ENCODE data around the gene SPRR2F. TPM values are rescaled to one million over a fixed set of nuclear protein-coding genes. Genes with fewer than 3 reads are reported as not detected.

The SPRR2F gene
- total and polyA plus RNA-seq, 4 donors: not detected

Small RNAs within 50 kb of the gene (small RNA-seq; reads per million reads assigned to genes)
- gene SPRR2C: not detected

Other genes with a start within 250 kb of the SPRR2F start
- gene SMCP, start 235.2 kb downstream of the SPRR2F start, total RNA-seq: not detected
- gene SMCP, start 235.2 kb downstream of the SPRR2F start, polyA plus RNA-seq: not detected
- gene IVL, start 205.0 kb downstream of the SPRR2F start, total RNA-seq: not detected
- under 1 TPM in 1 of 2 donors, not detected in 1; 0.02 TPM for gene IVL, start 205.0 kb downstream of the SPRR2F start, polyA plus RNA-seq
- gene SPRR5, start 166.3 kb downstream of the SPRR2F start, total RNA-seq: not detected
- gene SPRR5, start 166.3 kb downstream of the SPRR2F start, polyA plus RNA-seq: not detected
- gene SPRR4, start 142.9 kb downstream of the SPRR2F start, total RNA-seq: not detected
- not detected for gene SPRR4, start 142.9 kb downstream of the SPRR2F start, polyA plus RNA-seq
- gene SPRR1A, start 129.4 kb downstream of the SPRR2F start, total RNA-seq: not detected
- not detected for gene SPRR1A, start 129.4 kb downstream of the SPRR2F start, polyA plus RNA-seq
- not detected for gene SPRR3, start 111.8 kb downstream of the SPRR2F start, total RNA-seq
- under 1 TPM in 1 of 2 donors, not detected in 1; 0.61 TPM for gene SPRR3, start 111.8 kb downstream of the SPRR2F start, polyA plus RNA-seq
- gene SPRR1B, start 82.3 kb downstream of the SPRR2F start, total RNA-seq: not detected
- not detected for gene SPRR1B, start 82.3 kb downstream of the SPRR2F start, polyA plus RNA-seq
- not detected for gene SPRR2D, start 72.4 kb downstream of the SPRR2F start, total RNA-seq
- under 1 TPM in 1 of 2 donors, not detected in 1; 0.09 TPM for gene SPRR2D, start 72.4 kb downstream of the SPRR2F start, polyA plus RNA-seq
- not detected for gene SPRR2A, start 56.0 kb downstream of the SPRR2F start, total RNA-seq
- gene SPRR2A, start 56.0 kb downstream of the SPRR2F start, polyA plus RNA-seq: not detected
- not detected for gene SPRR2B, start 41.9 kb downstream of the SPRR2F start, total RNA-seq
- gene SPRR2B, start 41.9 kb downstream of the SPRR2F start, polyA plus RNA-seq: not detected
- gene SPRR2E, start 19.0 kb downstream of the SPRR2F start, total RNA-seq: not detected
- gene SPRR2E, start 19.0 kb downstream of the SPRR2F start, polyA plus RNA-seq: not detected
- gene SPRR2G, start 37.4 kb upstream of the SPRR2F start, total RNA-seq: not detected
- not detected for gene SPRR2G, start 37.4 kb upstream of the SPRR2F start, polyA plus RNA-seq
- not detected for gene LELP1, start 89.9 kb upstream of the SPRR2F start, total RNA-seq
- gene LELP1, start 89.9 kb upstream of the SPRR2F start, polyA plus RNA-seq: not detected
- not detected for gene PRR9, start 104.1 kb upstream of the SPRR2F start, total RNA-seq
- not detected for gene PRR9, start 104.1 kb upstream of the SPRR2F start, polyA plus RNA-seq
- not detected for gene LORICRIN, start 146.2 kb upstream of the SPRR2F start, total RNA-seq
- not detected for gene LORICRIN, start 146.2 kb upstream of the SPRR2F start, polyA plus RNA-seq
- gene PGLYRP3, start 199.4 kb upstream of the SPRR2F start, total RNA-seq: not detected
- not detected for gene PGLYRP3, start 199.4 kb upstream of the SPRR2F start, polyA plus RNA-seq
- not detected for gene PGLYRP4, start 235.3 kb upstream of the SPRR2F start, total RNA-seq
- gene PGLYRP4, start 235.3 kb upstream of the SPRR2F start, polyA plus RNA-seq: not detected
- gene S100A9, start 244.3 kb upstream of the SPRR2F start, total RNA-seq: 100 to 1,000 TPM; 191 to 603 TPM
- 100 to 1,000 TPM in 1 of 2 donors, 10 to 100 TPM in 1; 35.0 to 125 TPM for gene S100A9, start 244.3 kb upstream of the SPRR2F start, polyA plus RNA-seq